Skin epidermis (tissue), 12 donors: Measurements from ENCODE around the gene FAM110A.
A peak's percentile ranks its signal among the peaks of the same experiment; 100 is the strongest.
"Not testable (repeated sequence)": the region's sequence is repeated elsewhere in the genome, so short reads cannot be mapped to it uniquely, and the experiment has no call there.

ENCODE experiments used
- H3K27ac ChIP-seq, 21 experiments: fragments of 200-600 bp; sonication (generic) in 11 of 21; one replicate each; pipeline ENCODE4 v1.5.0; 2020; ENCODE audit warnings: mild to moderate bottlenecking in 3 of 21, inconsistent platforms in 2 of 21, moderate library complexity in 2 of 21
- H3K4me3 ChIP-seq, 7 experiments: fragments of 200-600 bp; sonication (generic) in 2 of 7; one replicate each; pipeline ENCODE4 v1.5.0; 2020; ENCODE audit warnings: inconsistent platforms in 2 of 7, mild to moderate bottlenecking in 2 of 7, moderate library complexity in 1 of 7

The FAM110A gene

GRCh38 chr20:822651-823573, 10.6 kb upstream of the FAM110A start:
- Histone ChIP-seq H3K27ac (no peak overlapping the region), H3K4me3 (no peak overlapping the region)

DNA sequence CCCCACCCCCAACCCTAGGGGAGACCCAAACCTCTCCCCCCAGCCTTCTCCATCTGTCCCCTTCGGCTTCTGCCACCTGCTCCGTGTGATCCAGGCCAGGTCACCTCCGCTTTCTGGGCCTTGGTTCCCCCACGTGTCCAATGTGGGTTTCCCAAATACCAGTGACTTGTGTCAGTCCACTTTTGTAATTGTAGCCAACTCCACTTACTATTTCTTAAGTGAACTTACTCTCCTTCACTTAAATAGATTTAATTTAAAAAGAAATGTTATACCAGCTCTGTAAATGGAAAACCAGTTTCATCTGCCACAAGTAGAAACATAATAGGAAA, 10.0 kb upstream of the FAM110A start:
- H3K27ac ChIP-seq: no peak overlapping the region
- no peak overlapping the region for H3K4me3 ChIP-seq

- Histone ChIP-seq H3K27ac (no peak overlapping the region), H3K4me3 (no peak overlapping the region)
These were observed 9.0 kb upstream of the FAM110A start for GRCh38 chr20:824490-824889.

DNA sequence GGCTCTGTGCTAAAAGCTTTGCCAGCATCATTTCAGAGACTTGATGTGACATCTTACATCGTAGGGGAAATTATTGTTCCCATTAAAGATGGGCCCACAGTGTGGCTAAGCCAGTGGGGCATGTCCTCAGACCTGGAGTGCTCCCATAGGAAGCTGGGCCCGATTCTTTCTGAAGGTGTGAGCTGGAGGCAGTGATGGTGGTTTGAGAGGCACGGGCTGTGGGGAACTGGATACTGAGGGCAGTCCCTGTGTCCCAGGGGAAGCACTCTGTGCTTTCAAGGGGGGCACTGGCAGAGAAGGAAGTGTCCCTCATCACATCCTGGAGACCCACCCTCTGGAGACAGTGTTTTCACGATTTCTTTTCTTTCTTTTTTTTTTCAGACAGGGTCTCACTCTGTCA, 8.6 kb upstream of the FAM110A start:
- H3K27ac ChIP-seq: no peak overlapping the region

DNA sequence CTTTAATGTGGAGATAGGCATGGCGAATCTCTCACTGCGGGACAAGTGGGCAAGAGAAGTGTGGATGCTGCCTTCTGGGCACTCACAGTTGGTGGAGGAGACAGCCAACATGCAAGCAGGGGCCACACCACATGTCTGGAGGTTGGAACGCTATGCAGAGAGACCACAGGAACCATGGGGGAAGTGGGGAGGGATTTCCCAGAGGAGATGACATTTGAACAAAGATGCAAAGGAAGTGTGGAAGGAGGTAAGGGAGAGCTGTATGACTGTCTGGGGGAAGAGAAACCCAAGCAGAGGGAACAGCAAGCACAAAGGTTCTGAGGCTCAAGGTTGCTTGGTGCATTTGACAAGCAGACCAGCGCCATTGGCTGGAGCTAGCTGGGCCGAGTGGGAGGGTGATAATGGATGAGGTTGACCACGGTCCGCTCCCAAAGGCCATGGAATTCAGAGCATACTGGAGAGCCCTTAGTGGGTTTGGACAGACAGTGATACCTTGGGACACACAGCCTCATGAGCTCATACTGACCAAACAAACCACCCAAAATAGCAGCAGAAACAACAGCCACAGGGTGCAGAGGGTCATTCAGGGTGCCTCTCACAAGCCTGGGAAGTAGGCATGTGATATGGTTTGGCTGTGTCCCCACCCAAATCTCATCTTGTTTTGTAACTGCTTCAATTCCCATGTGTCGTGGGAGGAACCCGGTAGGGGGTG, 7.6 kb upstream of the FAM110A start:
- Histone ChIP-seq H3K4me3 (no peak overlapping the region), H3K27ac (no peak overlapping the region)

More for the DNA sequence above, 8.6 kb upstream of the FAM110A start:
- no peak overlapping the region for H3K4me3 ChIP-seq

GRCh38 chr20:826695-827323, 6.7 kb upstream of the FAM110A start:
- Histone ChIP-seq H3K27ac (no peak overlapping the region), H3K4me3 (no peak overlapping the region)

- not testable (repeated sequence) for H3K27ac ChIP-seq, H3K4me3 ChIP-seq
These were observed 5.5 kb upstream of the FAM110A start for GRCh38 chr20:827981-828380.

- Histone ChIP-seq H3K27ac (peak overlapping the region in 3 of 21 experiments; percentile 8 to 46 (median 37)), H3K4me3 (no peak overlapping the region)
These were observed 4.5 kb upstream of the FAM110A start for GRCh38 chr20:828987-829386.

DNA sequence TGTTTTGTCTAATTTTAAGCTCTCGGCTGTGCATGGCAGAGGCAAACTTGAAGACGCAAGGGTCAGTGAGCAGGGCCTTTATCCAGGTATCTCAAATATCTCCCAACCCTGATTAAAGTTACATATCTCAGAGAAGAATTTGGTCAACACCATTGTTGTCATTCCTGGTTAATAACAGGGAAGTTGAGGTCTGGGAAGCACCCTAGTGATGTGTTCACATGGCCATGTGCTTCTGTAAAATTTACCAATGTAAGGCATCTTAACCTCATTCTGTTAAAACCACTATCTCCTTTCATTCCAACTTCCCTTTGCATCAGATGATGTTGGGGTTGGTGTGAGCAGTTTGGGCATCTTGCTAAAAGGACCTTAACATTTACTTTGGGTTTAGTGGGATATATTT, 4.0 kb upstream of the FAM110A start:
- H3K27ac ChIP-seq: peak overlapping the region in 3 of 21 experiments; percentile 8 to 46 (median 37)

DNA sequence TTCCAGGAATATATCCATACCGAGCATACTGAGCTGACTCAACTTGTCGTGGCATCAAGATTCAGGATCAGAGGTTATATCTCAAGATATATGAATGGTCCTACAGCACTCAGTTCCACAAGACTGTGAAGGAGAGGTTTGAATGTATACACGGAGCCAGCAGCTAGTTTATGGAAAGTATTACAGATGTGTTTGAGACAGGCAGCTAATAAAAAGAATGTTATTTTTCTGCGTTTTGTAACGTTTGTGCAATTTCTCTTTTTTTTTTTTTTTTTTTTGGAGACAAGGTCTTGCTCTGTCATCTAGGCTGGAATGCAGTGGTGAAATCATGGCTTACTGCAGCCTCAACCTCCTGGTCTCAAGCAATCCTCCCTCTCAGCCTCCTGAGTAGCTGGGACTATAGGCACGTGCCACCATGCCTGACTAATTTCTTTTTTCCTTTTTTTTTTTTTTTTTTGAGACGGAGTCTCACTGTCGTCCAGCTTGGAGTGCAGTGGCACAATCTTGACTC, 3.4 kb upstream of the FAM110A start:
- peak overlapping the region in 1 of 21 experiments; percentile 8 for H3K27ac ChIP-seq
- H3K4me3 ChIP-seq: no peak overlapping the region

More for the DNA sequence above, 4.0 kb upstream of the FAM110A start:
- no peak overlapping the region for H3K4me3 ChIP-seq

DNA sequence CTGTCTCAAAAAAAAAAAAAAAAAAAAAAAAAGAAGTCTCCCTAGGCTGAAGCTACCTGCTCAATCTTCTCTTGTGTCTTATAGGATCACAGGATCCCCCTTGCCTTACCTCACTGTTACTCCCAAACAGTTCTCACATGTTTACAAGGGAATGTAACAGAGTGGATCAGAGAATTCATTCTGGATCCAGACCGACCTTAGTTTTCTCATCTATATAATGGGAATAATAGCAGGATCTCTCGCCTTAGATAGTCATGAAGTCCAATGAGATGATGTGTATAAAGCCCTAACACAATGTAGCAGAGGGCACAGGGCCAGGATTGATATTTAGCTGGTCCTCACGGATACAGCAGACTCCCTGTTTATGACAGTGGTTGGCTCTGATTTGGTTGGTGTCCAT, 2.3 kb upstream of the FAM110A start:
- H3K4me3 ChIP-seq: no peak overlapping the region
- no peak overlapping the region for H3K27ac ChIP-seq

- no peak overlapping the region for H3K27ac ChIP-seq
- H3K4me3 ChIP-seq: no peak overlapping the region
These were observed 1.6 kb upstream of the FAM110A start for GRCh38 chr20:831956-832355.

GRCh38 chr20:833121-833449, 430 bp upstream of the FAM110A start:
- Histone ChIP-seq H3K27ac (peak overlapping the region in 16 of 21 experiments; percentile 88 to 99 (median 94)), H3K4me3 (peak overlapping the region; percentile 63 to 96 (median 80))

GRCh38 chr20:834151-834746, 734 bp downstream of the FAM110A start:
- Histone ChIP-seq H3K27ac (peak overlapping the region; percentile 43 to 99 (median 94)), H3K4me3 (peak overlapping the region; percentile 63 to 96 (median 80))

DNA sequence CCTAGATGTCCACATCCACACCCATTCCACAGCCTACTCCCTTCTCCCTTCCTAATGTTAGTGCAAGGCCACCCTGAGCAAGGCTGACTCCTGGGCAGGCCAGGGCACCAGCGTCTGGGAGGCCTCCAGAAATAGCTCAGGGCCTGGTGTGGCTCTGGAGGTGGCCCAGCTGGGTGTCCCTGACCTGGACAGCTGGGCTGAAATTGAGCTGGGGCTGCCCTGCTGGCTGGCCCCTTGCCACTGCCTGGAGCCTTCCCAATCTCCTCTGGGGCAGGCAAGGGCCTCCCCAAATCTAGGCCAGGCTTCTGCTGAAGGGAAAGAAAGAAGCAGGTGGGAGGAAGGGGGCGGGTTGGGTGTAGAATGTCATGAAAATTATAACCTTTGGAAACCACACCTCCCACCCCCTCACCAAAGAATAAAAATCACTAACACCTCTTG, 2.1 kb downstream of the FAM110A start:
- Histone ChIP-seq H3K4me3 (no peak overlapping the region), H3K27ac (peak overlapping the region in 10 of 21 experiments; percentile 9 to 99 (median 38))

DNA sequence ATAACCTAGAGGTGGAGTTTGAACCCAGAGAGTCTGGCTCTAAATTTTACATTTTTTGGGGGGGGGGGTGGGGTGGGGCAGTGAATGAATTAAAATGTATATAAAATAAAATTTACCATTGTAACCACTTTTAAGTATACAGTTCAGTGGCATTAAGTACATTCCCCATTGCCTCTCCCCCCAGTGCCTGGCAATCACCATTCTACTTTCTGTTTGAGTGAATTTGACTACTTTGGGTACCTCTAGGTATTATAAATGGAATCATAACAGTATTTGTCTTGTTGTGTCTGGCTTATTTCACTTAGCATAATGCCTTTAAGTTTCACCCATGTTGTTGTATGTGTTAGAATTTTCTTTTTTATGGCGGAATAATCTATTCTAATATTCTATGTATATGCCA, 2.7 kb downstream of the FAM110A start:
- no peak overlapping the region for H3K4me3 ChIP-seq

DNA sequence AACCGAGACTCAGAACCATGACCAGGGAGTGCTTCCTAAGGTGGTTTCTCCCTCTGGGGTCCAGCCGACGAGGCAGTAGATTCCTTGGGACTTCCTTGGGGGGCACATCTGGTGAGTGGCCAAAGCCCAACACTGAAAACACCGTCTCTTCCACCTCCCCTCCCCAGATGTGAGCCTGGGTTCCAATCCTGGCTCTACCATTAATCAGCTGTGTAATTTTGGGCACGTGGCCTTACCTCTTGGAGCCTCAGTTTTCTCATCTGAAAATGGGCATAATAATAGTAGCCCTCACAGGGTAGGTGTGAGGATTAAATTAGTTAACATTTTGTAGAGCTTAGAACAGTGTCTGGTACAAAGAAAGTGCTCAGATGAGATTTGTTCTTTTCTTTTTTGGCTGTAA, 5.5 kb downstream of the FAM110A start:
- no peak overlapping the region for H3K27ac ChIP-seq

More for the DNA sequence above, 2.7 kb downstream of the FAM110A start:
- H3K27ac ChIP-seq: peak overlapping the region in 4 of 21 experiments; percentile 10 to 68 (median 38)

GRCh38 chr20:839626-840025, 6.1 kb downstream of the FAM110A start:
- Histone ChIP-seq H3K27ac (no peak overlapping the region), H3K4me3 (no peak overlapping the region)

More for the DNA sequence above, 5.5 kb downstream of the FAM110A start:
- no peak overlapping the region for H3K4me3 ChIP-seq

DNA sequence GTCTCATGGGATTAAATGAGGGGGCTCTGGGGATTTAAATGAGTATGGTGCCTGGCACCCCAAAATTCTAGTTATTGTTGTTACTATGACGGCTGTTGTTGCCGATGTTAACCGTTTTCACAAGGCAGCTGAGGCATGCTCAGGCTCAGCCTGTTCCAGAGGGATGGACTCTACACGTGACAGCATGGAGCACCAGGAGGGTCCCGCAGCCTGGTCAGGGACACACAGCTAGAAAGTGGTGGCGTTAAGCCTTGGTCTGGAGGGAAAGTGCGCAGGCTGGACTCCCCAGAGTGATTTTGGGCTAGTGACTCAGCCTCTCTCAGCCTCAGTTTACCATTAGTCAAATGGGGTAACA, 7.0 kb downstream of the FAM110A start:
- Histone ChIP-seq H3K27ac (peak overlapping the region in 4 of 21 experiments; percentile 78 to 84 (median 80)), H3K4me3 (peak overlapping the region in 2 of 7 experiments; percentile 41 to 44)
